ENCODE data around the gene KLC4. TPM values are rescaled to one million over a fixed set of nuclear protein-coding genes. Genes with fewer than 3 reads are reported as not detected.
"Not testable (repeated sequence)": the region's sequence is repeated elsewhere in the genome, so short reads cannot be mapped to it uniquely, and the experiment has no call there.

KLC4 gene
- total RNA-seq, 1 donor from 2014 or later, result 13.7 TPM

- DNase-seq (ENCODE audit: low spot score); H3K9me3 Mint-ChIP-seq; H3K4me3 Mint-ChIP-seq; H3K36me3 Mint-ChIP-seq (ENCODE audit: low read depth); H3K4me1 Mint-ChIP-seq (ENCODE audit: low read depth); H3K27me3 Mint-ChIP-seq (ENCODE audit: insufficient read depth); intact Hi-C loops (cut with micrococcal nuclease); H3K27ac Mint-ChIP-seq: not testable (repeated sequence)
Observed at GRCh38 chr6:43117466-43117865, 58.0 kb downstream of the KLC4 start.

GRCh38 chr6:43119482-43119881 is 60.1 kb downstream of the KLC4 start:
- H3K4me1 Mint-ChIP-seq (ENCODE audit: low read depth), result no peaks in the 10 kb centered on the region
- intact Hi-C loops (cut with micrococcal nuclease), result no loop called here
- H3K27ac Mint-ChIP-seq, result no peak overlapping the region
- H3K27me3 Mint-ChIP-seq (ENCODE audit: insufficient read depth), result peaks cover 4% of the 10 kb centered on the region
- H3K36me3 Mint-ChIP-seq (ENCODE audit: low read depth), result no peaks in the 10 kb centered on the region
- no peaks in the 10 kb centered on the region for H3K9me3 Mint-ChIP-seq
- H3K4me3 Mint-ChIP-seq, result no peak overlapping the region
- DNase-seq (ENCODE audit: low spot score), result no peak

GRCh38 chr6:43120101-43120763 is 60.8 kb downstream of the KLC4 start:
- Mint-ChIP-seq H3K27me3 (ENCODE audit: insufficient read depth) (peaks cover 4% of the 10 kb centered on the region), H3K36me3 (ENCODE audit: low read depth) (no peaks in the 10 kb centered on the region), H3K27ac (no peak overlapping the region), H3K4me1 (ENCODE audit: low read depth) (no peaks in the 10 kb centered on the region), H3K4me3 (no peak overlapping the region), H3K9me3 (no peaks in the 10 kb centered on the region)
- no peak for DNase-seq (ENCODE audit: low spot score)
- intact Hi-C loops (cut with micrococcal nuclease), result no loop called here

GRCh38 chr6:43120944-43121913 is 61.8 kb downstream of the KLC4 start:
- Mint-ChIP-seq H3K27me3 (ENCODE audit: insufficient read depth) (peaks cover 4% of the 10 kb centered on the region), H3K4me1 (ENCODE audit: low read depth) (no peaks in the 10 kb centered on the region), H3K36me3 (ENCODE audit: low read depth) (no peaks in the 10 kb centered on the region), H3K27ac (no peak overlapping the region), H3K4me3 (no peak overlapping the region), H3K9me3 (no peaks in the 10 kb centered on the region)
- no peak for DNase-seq (ENCODE audit: low spot score)
- intact Hi-C loops (cut with micrococcal nuclease), result no loop called here

- H3K4me1 Mint-ChIP-seq (ENCODE audit: low read depth), result no peaks in the 10 kb centered on the region
- DNase-seq (ENCODE audit: low spot score), result no peak
- intact Hi-C loops (cut with micrococcal nuclease), result no loop called here
- H3K4me3 Mint-ChIP-seq, result no peak overlapping the region
- H3K27ac Mint-ChIP-seq, result no peak overlapping the region
- H3K9me3 Mint-ChIP-seq, result no peaks in the 10 kb centered on the region
- peaks cover 4% of the 10 kb centered on the region for H3K27me3 Mint-ChIP-seq (ENCODE audit: insufficient read depth)
- H3K36me3 Mint-ChIP-seq (ENCODE audit: low read depth), result no peaks in the 10 kb centered on the region
Observed at GRCh38 chr6:43122146-43122545, 62.7 kb downstream of the KLC4 start.

GRCh38 chr6:43123461-43124314 is 64.3 kb downstream of the KLC4 start:
- Mint-ChIP-seq H3K27me3 (ENCODE audit: insufficient read depth) (peaks cover 4% of the 10 kb centered on the region), H3K27ac (no peak overlapping the region), H3K4me3 (no peak overlapping the region), H3K4me1 (ENCODE audit: low read depth) (no peaks in the 10 kb centered on the region), H3K9me3 (no peaks in the 10 kb centered on the region), H3K36me3 (ENCODE audit: low read depth) (no peaks in the 10 kb centered on the region)
- no peak for DNase-seq (ENCODE audit: low spot score)
- intact Hi-C loops (cut with micrococcal nuclease), result no loop called here

- intact Hi-C loops (cut with micrococcal nuclease), result no loop called here
- H3K9me3 Mint-ChIP-seq, result no peaks in the 10 kb centered on the region
- no peak overlapping the region for H3K4me3 Mint-ChIP-seq
- no peaks in the 10 kb centered on the region for H3K4me1 Mint-ChIP-seq (ENCODE audit: low read depth)
- H3K36me3 Mint-ChIP-seq (ENCODE audit: low read depth), result no peaks in the 10 kb centered on the region
- H3K27me3 Mint-ChIP-seq (ENCODE audit: insufficient read depth), result peaks cover 4% of the 10 kb centered on the region
- no peak for DNase-seq (ENCODE audit: low spot score)
- H3K27ac Mint-ChIP-seq, result no peak overlapping the region
Observed at GRCh38 chr6:43124481-43124880, 65.0 kb downstream of the KLC4 start.

Other genes starting within 250 kb of the KLC4 start
- gene RPL7L1, start 180.0 kb upstream of the KLC4 start, total RNA-seq, result 179 TPM in 2 replicates
- gene PTCRA, start 143.6 kb upstream of the KLC4 start, total RNA-seq, result not detected in 2 replicates
- 47.2 and 49.2 TPM in 2 replicates for gene CNPY3, start 130.2 kb upstream of the KLC4 start, total RNA-seq
- 0.54 and 0.60 TPM in 2 replicates for gene GNMT, start 98.9 kb upstream of the KLC4 start, total RNA-seq
- gene PEX6, start 80.5 kb upstream of the KLC4 start, total RNA-seq, result 20.9 TPM in 2 replicates
- 52.1 and 53.4 TPM in 2 replicates for gene PPP2R5D, start 75.1 kb upstream of the KLC4 start, total RNA-seq
- gene MEA1, start 45.7 kb upstream of the KLC4 start, total RNA-seq, result 89.3 and 92.7 TPM in 2 replicates
- 76.6 and 77.0 TPM in 2 replicates for gene KLHDC3, start 45.4 kb upstream of the KLC4 start, total RNA-seq
- gene RRP36, start 38.0 kb upstream of the KLC4 start, total RNA-seq, result 86.1 and 89.9 TPM in 2 replicates
- gene CUL7, start 5.8 kb upstream of the KLC4 start, total RNA-seq, result 20.1 and 23.2 TPM in 2 replicates
- gene MRPL2, start 197 bp upstream of the KLC4 start, total RNA-seq, result 89.6 and 97.4 TPM in 2 replicates
- gene PTK7, start 16.7 kb downstream of the KLC4 start, total RNA-seq, result 3.3 and 3.7 TPM in 2 replicates
- gene SRF, start 111.6 kb downstream of the KLC4 start, total RNA-seq, result 61.4 and 61.9 TPM in 2 replicates
- gene CUL9, start 122.6 kb downstream of the KLC4 start, total RNA-seq, result 38.9 and 42.2 TPM in 2 replicates
- gene DNPH1, start 169.8 kb downstream of the KLC4 start, total RNA-seq, result 65.8 and 71.6 TPM in 2 replicates
- gene TTBK1, start 183.8 kb downstream of the KLC4 start, total RNA-seq, result 1.7 and 2.0 TPM in 2 replicates
- not detected in 2 replicates for gene SLC22A7, start 238.6 kb downstream of the KLC4 start, total RNA-seq
- not detected in 2 replicates for gene CRIP3, start 249.2 kb downstream of the KLC4 start, total RNA-seq

All from activated T-helper 1 cell treated with anti-CD3 and anti-CD28 coated beads, Interleukin-12 subunit alpha, Interleukin-12 subunit beta, Interleukin-2, Interleukin-4 antibody, amounts not matched to agents 30 ng/mL and 10 ng/mL and 1 ng/mL, durations not matched to agents 14 hours and 24 hours and 36 hours (primary cell).